CD4-positive, alpha-beta memory T cell (primary cell): ENCODE data around the gene SPRYD4. TPM values are rescaled to one million over a fixed set of nuclear protein-coding genes. Genes with fewer than 3 reads are reported as not detected.

Source experiments
- CTCF ChIA-PET: fragments of 350-600 bp; sonication (Branson Sonifier 250); formaldehyde crosslinking; loops from one replicate; lab custom pipeline; 2021; ENCODE audit warnings: inconsistent platforms; ENCODE audit not compliant: partially characterized antibody; lab: Charles Lee
- POLR2A ChIA-PET: fragments of 350-600 bp; sonication (Branson Sonifier 250); formaldehyde crosslinking; loops from one replicate; lab custom pipeline; 2021; ENCODE audit not compliant: partially characterized antibody; lab: Charles Lee
- DNase-seq, 5 donors: peaks; one replicate each; pipeline versions ENCODE4 v3.0.0 to v3.0.0-alpha.2; 2020 to 2022; ENCODE audit warnings: mixed read lengths in 1 of 5
- H3K27ac ChIP-seq: one replicate; pipeline ENCODE4 v1.7.0; 2013; ENCODE audit warnings: low read depth, low read length
- H3K27me3 ChIP-seq: 2 replicates; pipeline ENCODE4 v1.7.0; 2013; ENCODE audit warnings: mild to moderate bottlenecking, low read length, moderate library complexity; ENCODE audit not compliant: insufficient read depth
- H3K36me3 ChIP-seq: 2 replicates; pipeline ENCODE4 v1.7.0; 2013; ENCODE audit warnings: mild to moderate bottlenecking, low read length, moderate library complexity; ENCODE audit not compliant: insufficient read depth
- H3K4me1 ChIP-seq: 2 replicates; pipeline ENCODE4 v1.7.0; 2013; ENCODE audit warnings: mild to moderate bottlenecking, low read length, moderate library complexity; ENCODE audit not compliant: insufficient read depth
- H3K4me3 ChIP-seq, 2 donors: one replicate each; pipeline ENCODE4 v1.7.0; 2013; ENCODE audit warnings: low read length in 2 of 2, mild to moderate bottlenecking in 1 of 2
- H3K9me3 ChIP-seq, 2 donors: one replicate each; pipeline ENCODE4 v1.7.0; 2013; ENCODE audit warnings: low read length in 2 of 2, control low read depth in 1 of 2; ENCODE audit not compliant: control insufficient read depth in 1 of 2
- H3K27ac Mint-ChIP-seq, 7 donors: one replicate each; pipeline ENCODE4 v1.8.0; 2020 to 2021; ENCODE audit warnings: mixed read lengths in 7 of 7, mild to moderate bottlenecking in 6 of 7, inconsistent platforms in 3 of 7, moderate library complexity in 3 of 7
- H3K27me3 Mint-ChIP-seq, 2 donors: one replicate each; pipeline ENCODE4 v1.8.0; 2020 to 2021; ENCODE audit warnings: mixed read lengths in 2 of 2
- H3K36me3 Mint-ChIP-seq, 2 donors: one replicate each; pipeline ENCODE4 v1.8.0; 2020 to 2021; ENCODE audit warnings: mixed read lengths in 2 of 2, inconsistent platforms in 1 of 2, mild to moderate bottlenecking in 1 of 2
- H3K4me1 Mint-ChIP-seq, 4 donors: one replicate each; pipeline ENCODE4 v1.8.0; 2020 to 2021; ENCODE audit warnings: mixed read lengths in 4 of 4, mild to moderate bottlenecking in 1 of 4
- H3K4me3 Mint-ChIP-seq, 8 donors: one replicate each; pipeline ENCODE4 v1.8.0; 2020 to 2021; ENCODE audit warnings: mixed read lengths in 8 of 8, mild to moderate bottlenecking in 7 of 8, moderate library complexity in 6 of 8, inconsistent platforms in 3 of 8
- H3K9me3 Mint-ChIP-seq, 8 donors: one replicate each; pipeline ENCODE4 v1.8.0; 2020 to 2021; ENCODE audit warnings: mixed read lengths in 8 of 8, mild to moderate bottlenecking in 5 of 8, inconsistent platforms in 3 of 8, moderate library complexity in 1 of 8
- intact Hi-C: fragments of 100-400 bp; cut with micrococcal nuclease; formaldehyde crosslinking; loops from one replicate; pipeline ENCODE4 v1.15.1; 2023
- polyA plus RNA-seq, 2 donors: library from polyadenylated mRNA; unstranded; fragments of 300-500 nt; fragmentation: Illumina TruSeq; gene quantifications; one replicate each; pipeline ENCODE4 v1.2.3, GENCODE V29; 2021
- total RNA-seq, 2 experiments: library from RNA; stranded (reverse); gene quantifications; one replicate each; pipeline ENCODE4 v1.2.3, GENCODE V29; 2021

SPRYD4 gene
- 1 to 10 TPM; 6.5 to 6.9 TPM for total RNA-seq
- 1 to 10 TPM; 1.1 to 1.5 TPM for polyA plus RNA-seq

GRCh38 chr12:56468216-56469006 is at the start of gene SPRYD4:
TSS of gene SPRYD4 (plus strand) at chr12:56468578. CDS start at chr12:56468592, 14 bp downstream.
- Mint-ChIP-seq H3K36me3 (peaks cover 4 to 20% of the 10 kb centered on the region in 2 donors), H3K27ac (peak within 1 kb of the TSS; percentile 94 to 99 (median 98)), H3K4me1 (peaks cover 14 to 44% (median 26%) of the 10 kb centered on the region in 4 donors), H3K9me3 (no peaks in the 10 kb centered on the region), H3K4me3 (peak within 1 kb of the TSS; percentile 93 to 98 (median 96)), H3K27me3 (no peaks in the 10 kb centered on the region)
- ChIA-PET CTCF (interaction anchor here (0.7 to 1.9 kb wide), 5 partner anchors 152 to 350 kb away, joined by 3 to 7 read pairs (median 4); partner anchors contain the start of genes RNF41, SMARCC2 and ZC3H10), POLR2A (interaction anchor here (0.7 to 4.6 kb wide), 26 partner anchors 10 to 539 kb away, joined by 3 to 24 read pairs (median 4); partner anchors contain the start of genes ANKRD52, CNPY2, COQ10A and ESYT1)
- DNase-seq = peak; percentile 94 to 96 (median 95)
- intact Hi-C loops = loop anchor here (1.0 to 10.0 kb wide), 10 partner anchors 19 to 734 kb away; partner anchors contain the start of genes COQ10A, CS, GLS2 and RNF41
- Histone ChIP-seq H3K4me3 (peak within 1 kb of the TSS; percentile 90 to 98), H3K4me1 (peaks cover 26% of the 10 kb centered on the region), H3K27ac (peak within 1 kb of the TSS; percentile 73), H3K27me3 (no peaks in the 10 kb centered on the region), H3K36me3 (peaks cover 2% of the 10 kb centered on the region), H3K9me3 (no peaks in the 10 kb centered on the region)

GRCh38 chr12:56420411-56420810 is 48.0 kb upstream of the SPRYD4 start:
- H3K9me3 Mint-ChIP-seq = no peaks in the 10 kb centered on the region
- Histone ChIP-seq H3K4me3 (no peak overlapping the region), H3K9me3 (no peaks in the 10 kb centered on the region), H3K4me1 (peaks cover 7% of the 10 kb centered on the region), H3K36me3 (no peaks in the 10 kb centered on the region), H3K27ac (no peak overlapping the region), H3K27me3 (no peaks in the 10 kb centered on the region)
- no peak for DNase-seq
- peaks cover 6 to 8% (median 6%) of the 10 kb centered on the region in 4 donors for H3K4me1 Mint-ChIP-seq
- H3K36me3 Mint-ChIP-seq = peaks cover 23 to 25% of the 10 kb centered on the region in 2 donors
- intact Hi-C loops = no loop called here
- H3K27ac Mint-ChIP-seq = peak overlapping the region in 1 of 7 donors; percentile 39
- ChIA-PET CTCF (no interaction called here), POLR2A (no interaction called here)
- no peaks in the 10 kb centered on the region for H3K27me3 Mint-ChIP-seq
- no peak overlapping the region for H3K4me3 Mint-ChIP-seq

- Histone ChIP-seq H3K36me3 (no peaks in the 10 kb centered on the region), H3K9me3 (no peaks in the 10 kb centered on the region), H3K4me1 (peaks cover 9% of the 10 kb centered on the region), H3K4me3 (no peak overlapping the region), H3K27me3 (no peaks in the 10 kb centered on the region), H3K27ac (no peak overlapping the region)
- peak overlapping the region; percentile 0 to 86 (median 57) for H3K27ac Mint-ChIP-seq
- H3K4me1 Mint-ChIP-seq = peaks cover 6 to 10% (median 7%) of the 10 kb centered on the region in 4 donors
- H3K9me3 Mint-ChIP-seq = no peaks in the 10 kb centered on the region
- peak in 1 of 5 donors; percentile 6 for DNase-seq
- POLR2A ChIA-PET = interaction anchor here (1.0 to 2.4 kb wide), 2 partner anchors 24 to 109 kb away, joined by 5 to 6 read pairs; partner anchors contain the start of genes CNPY2 and TIMELESS
- peak overlapping the region in 2 of 8 donors; percentile 34 to 36 for H3K4me3 Mint-ChIP-seq
- CTCF ChIA-PET = interaction anchor here (0.9 to 2.3 kb wide), 3 partner anchors 12 to 88 kb away, joined by 3 to 11 read pairs (median 3); no protein-coding TSS in a partner anchor
- H3K27me3 Mint-ChIP-seq = no peaks in the 10 kb centered on the region
- intact Hi-C loops = no loop called here
- peaks cover 29 to 32% of the 10 kb centered on the region in 2 donors for H3K36me3 Mint-ChIP-seq
Observed at GRCh38 chr12:56425193-56425592, 43.2 kb upstream of the SPRYD4 start.

- Mint-ChIP-seq H3K36me3 (peaks cover 23 to 24% of the 10 kb centered on the region in 2 donors), H3K4me1 (peaks cover 6 to 10% (median 7%) of the 10 kb centered on the region in 4 donors), H3K27ac (no peak overlapping the region), H3K4me3 (no peak overlapping the region), H3K27me3 (no peaks in the 10 kb centered on the region), H3K9me3 (no peaks in the 10 kb centered on the region)
- Histone ChIP-seq H3K4me1 (peaks cover 9% of the 10 kb centered on the region), H3K9me3 (no peaks in the 10 kb centered on the region), H3K4me3 (no peak overlapping the region), H3K36me3 (no peaks in the 10 kb centered on the region), H3K27me3 (no peaks in the 10 kb centered on the region), H3K27ac (no peak overlapping the region)
- intact Hi-C loops = no loop called here
- DNase-seq = no peak
- ChIA-PET CTCF (interaction anchor here (2.3 kb wide), 1 partner anchor 38 kb away, joined by 11 read pairs; no protein-coding TSS in a partner anchor), POLR2A (interaction anchor here (1.0 to 2.4 kb wide), 2 partner anchors 23 to 110 kb away, joined by 5 to 6 read pairs; partner anchors contain the start of genes CNPY2 and TIMELESS)
Observed at GRCh38 chr12:56425940-56426438, 42.4 kb upstream of the SPRYD4 start.

- H3K27me3 Mint-ChIP-seq = no peaks in the 10 kb centered on the region
- H3K4me1 Mint-ChIP-seq = no peaks in the 10 kb centered on the region
- POLR2A ChIA-PET = no interaction called here
- Histone ChIP-seq H3K9me3 (no peaks in the 10 kb centered on the region), H3K27me3 (no peaks in the 10 kb centered on the region), H3K4me3 (no peak overlapping the region), H3K4me1 (no peaks in the 10 kb centered on the region), H3K36me3 (no peaks in the 10 kb centered on the region), H3K27ac (no peak overlapping the region)
- no peak for DNase-seq
- H3K27ac Mint-ChIP-seq = no peak overlapping the region
- no peaks in the 10 kb centered on the region for H3K9me3 Mint-ChIP-seq
- no peak overlapping the region for H3K4me3 Mint-ChIP-seq
- CTCF ChIA-PET = interaction anchor here (1.3 kb wide), 1 partner anchor 16 kb away, joined by 3 read pairs; no protein-coding TSS in a partner anchor
- intact Hi-C loops = no loop called here
- H3K36me3 Mint-ChIP-seq = peaks cover 14 to 15% of the 10 kb centered on the region in 2 donors
Observed at GRCh38 chr12:56431288-56431687, 37.1 kb upstream of the SPRYD4 start.

- CTCF ChIA-PET = interaction anchor here (1.3 kb wide), 1 partner anchor 16 kb away, joined by 3 read pairs; no protein-coding TSS in a partner anchor
- Histone ChIP-seq H3K36me3 (no peaks in the 10 kb centered on the region), H3K27me3 (no peaks in the 10 kb centered on the region), H3K27ac (no peak overlapping the region), H3K4me1 (no peaks in the 10 kb centered on the region), H3K4me3 (no peak overlapping the region), H3K9me3 (no peaks in the 10 kb centered on the region)
- no peak for DNase-seq
- H3K4me3 Mint-ChIP-seq = no peak overlapping the region
- no peaks in the 10 kb centered on the region for H3K9me3 Mint-ChIP-seq
- intact Hi-C loops = no loop called here
- peaks cover 14 to 15% of the 10 kb centered on the region in 2 donors for H3K36me3 Mint-ChIP-seq
- no peaks in the 10 kb centered on the region for H3K4me1 Mint-ChIP-seq
- POLR2A ChIA-PET = no interaction called here
- no peaks in the 10 kb centered on the region for H3K27me3 Mint-ChIP-seq
- H3K27ac Mint-ChIP-seq = no peak overlapping the region
Observed at GRCh38 chr12:56431850-56432249, 36.5 kb upstream of the SPRYD4 start.

GRCh38 chr12:56434828-56435227 is 33.5 kb upstream of the SPRYD4 start:
- no peaks in the 10 kb centered on the region for H3K27me3 Mint-ChIP-seq
- POLR2A ChIA-PET = no interaction called here

More at GRCh38 chr12:56434828-56435227, 33.5 kb upstream of the SPRYD4 start:
- Histone ChIP-seq H3K4me1 (no peaks in the 10 kb centered on the region), H3K4me3 (no peak overlapping the region), H3K27me3 (no peaks in the 10 kb centered on the region), H3K9me3 (no peaks in the 10 kb centered on the region), H3K27ac (no peak overlapping the region), H3K36me3 (no peaks in the 10 kb centered on the region)
- peaks cover 3 to 5% of the 10 kb centered on the region in 2 donors for H3K36me3 Mint-ChIP-seq
- CTCF ChIA-PET = no interaction called here
- H3K27ac Mint-ChIP-seq = peak overlapping the region in 3 of 7 donors; percentile 13 to 42 (median 30)
- intact Hi-C loops = no loop called here
- H3K9me3 Mint-ChIP-seq = no peaks in the 10 kb centered on the region
- no peak overlapping the region for H3K4me3 Mint-ChIP-seq
- no peaks in the 10 kb centered on the region for H3K4me1 Mint-ChIP-seq
- no peak for DNase-seq
